Lung (tissue), 12 donors: ENCODE measurements around the gene CASKIN2. TPM values are rescaled to one million over a fixed set of nuclear protein-coding genes. Genes with fewer than 3 reads are reported as not detected.

Experiments
- ATAC-seq: fragments of 200-7000 bp; cut with Tn5 transposase; one replicate; pipeline ENCODE4 v1.9.1; 2020; ENCODE audit warnings: moderate number of reproducible peaks; ENCODE audit not compliant: insufficient read depth, low FRiP score
- DNase-seq, 3 donors: peaks; one replicate each; pipeline ENCODE4 v3.0.0-alpha.2; 2013 to 2017
- H3K27ac ChIP-seq, 2 donors: one replicate each; pipeline ENCODE4 v1.5.1; 2013; ENCODE audit warnings: mild to moderate bottlenecking in 2 of 2, moderate library complexity in 2 of 2, control low read depth in 1 of 2, inconsistent platforms in 1 of 2, low read depth in 1 of 2, low read length in 1 of 2
- H3K27me3 ChIP-seq, 3 donors: one replicate each; pipeline ENCODE4 v1.5.1; 2013; ENCODE audit warnings: low read length in 2 of 3; ENCODE audit not compliant: control insufficient read depth in 3 of 3, insufficient read depth in 3 of 3
- H3K36me3 ChIP-seq, 4 donors: one replicate each; pipeline ENCODE4 v1.5.1; 2013; ENCODE audit warnings: low read length in 4 of 4, mild to moderate bottlenecking in 1 of 4, moderate library complexity in 1 of 4; ENCODE audit not compliant: control insufficient read depth in 4 of 4, insufficient read depth in 4 of 4
- H3K4me1 ChIP-seq, 5 donors: one replicate each; pipeline ENCODE4 v1.5.1; 2013; ENCODE audit warnings: low read length in 5 of 5, mild to moderate bottlenecking in 2 of 5, moderate library complexity in 1 of 5; ENCODE audit not compliant: control insufficient read depth in 5 of 5, insufficient read depth in 5 of 5
- H3K4me3 ChIP-seq: one replicate; pipeline ENCODE4 v1.5.1; 2013; ENCODE audit warnings: mild to moderate bottlenecking, control low read depth, moderate library complexity
- H3K9ac ChIP-seq, 2 donors: one replicate each; pipeline ENCODE4 v1.5.1; 2013; ENCODE audit warnings: low read length in 2 of 2, control low read depth in 1 of 2; ENCODE audit not compliant: insufficient read depth in 1 of 2
- H3K9me3 ChIP-seq, 4 donors: one replicate each; pipeline ENCODE4 v1.5.1; 2013; ENCODE audit warnings: low read length in 3 of 4, mild to moderate bottlenecking in 1 of 4, moderate library complexity in 1 of 4; ENCODE audit not compliant: control insufficient read depth in 4 of 4, insufficient read depth in 3 of 4
- CTCF ChIP-seq: IDR thresholded peaks from 2 replicates; pipeline ENCODE4 v1.5.1; 2012; ENCODE audit warnings: mild to moderate bottlenecking; ENCODE audit errors: control extremely low read depth, extremely low read depth
- WGBS, 2 donors: extraction: QIAGEN DNeasy Blood & Tissue Kit; methylation state at CpG; one replicate each; pipeline ENCODE4 v1.1.7; 2013; 5-methylcytosine and 5-hydroxymethylcytosine counted together
- polyA plus RNA-seq, 2 donors: library from polyadenylated mRNA; stranded (reverse); fragments of 200-250 nt; gene quantifications; one replicate each; pipeline ENCODE4 v1.2.1, GENCODE V29; 2013
- total RNA-seq, 2 donors: library from RNA; depleted of rRNA in 1 of 2; stranded (reverse); fragments of >200 nt in 1 of 2; gene quantifications; one replicate each; pipeline ENCODE4 v1.2.1, GENCODE V29; 2014 to 2021
- donor health status: control.
- donor health status: control.
- donor health status: Bipolar disorder and iron deficiency.
- donor health status: healthy.
- donor health status: DM: yes; HTN: yes; CAD: no.

The CASKIN2 gene
- total and polyA plus RNA-seq, 4 donors, result 22.3 to 81.5 (median 35.1) TPM

DNA sequence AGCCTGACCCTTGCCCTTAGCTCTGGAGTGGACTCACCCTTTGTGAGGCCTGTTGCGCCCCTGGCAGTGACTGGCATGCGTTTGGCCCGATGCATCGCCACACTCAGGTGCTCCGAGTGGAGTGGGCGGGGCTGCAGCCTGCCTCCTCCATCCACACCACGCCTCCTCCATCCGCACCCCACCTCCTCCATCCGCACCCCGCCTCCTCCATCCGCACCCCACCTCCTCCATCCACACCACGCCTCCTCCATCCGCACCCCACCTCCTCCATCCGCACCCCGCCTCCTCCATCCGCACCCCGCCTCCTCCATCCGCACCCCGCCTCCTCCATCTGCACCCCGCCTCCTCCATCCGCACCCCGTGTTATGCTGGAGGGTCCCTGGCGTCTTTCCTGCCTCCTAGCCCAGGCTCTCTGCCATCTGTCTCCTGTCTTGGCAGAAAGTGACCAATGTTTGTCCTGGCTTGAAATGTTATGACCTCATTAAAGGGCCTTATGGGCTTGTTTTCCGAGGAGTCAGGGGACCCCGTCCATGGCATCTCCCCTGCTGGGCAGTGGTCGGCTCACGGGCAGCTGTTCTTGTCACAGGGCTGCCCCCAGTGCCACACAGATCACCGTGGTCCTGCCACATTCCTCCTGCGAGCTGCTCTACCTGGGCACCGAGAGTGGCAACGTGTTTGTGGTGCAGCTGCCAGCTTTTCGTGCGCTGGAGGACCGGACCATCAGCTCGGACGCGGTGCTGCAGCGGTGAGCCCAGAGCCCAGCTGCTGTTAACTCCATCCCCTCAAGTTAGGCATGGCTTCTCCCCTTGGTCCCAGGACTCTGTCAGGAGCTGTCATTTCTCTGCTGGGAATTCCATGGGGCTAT, 43.6 kb upstream of the CASKIN2 start:
- Histone ChIP-seq H3K9ac (no peak overlapping the region), H3K4me1 (peaks cover 0 to 19% (median 4%) of the 10 kb centered on the region in 5 donors), H3K27ac (no peak overlapping the region), H3K4me3 (no peak overlapping the region), H3K27me3 (no peaks in the 10 kb centered on the region), H3K36me3 (peaks cover 0 to 24% (median 0%) of the 10 kb centered on the region in 4 donors), H3K9me3 (no peaks in the 10 kb centered on the region)
- TF ChIP-seq CTCF, result no peak
- no peak for DNase-seq
- 82 to 91% methylated on average over 34 to 37 of the region's 38 CpGs for WGBS, 2 donors
- ATAC-seq, result no peak

DNA sequence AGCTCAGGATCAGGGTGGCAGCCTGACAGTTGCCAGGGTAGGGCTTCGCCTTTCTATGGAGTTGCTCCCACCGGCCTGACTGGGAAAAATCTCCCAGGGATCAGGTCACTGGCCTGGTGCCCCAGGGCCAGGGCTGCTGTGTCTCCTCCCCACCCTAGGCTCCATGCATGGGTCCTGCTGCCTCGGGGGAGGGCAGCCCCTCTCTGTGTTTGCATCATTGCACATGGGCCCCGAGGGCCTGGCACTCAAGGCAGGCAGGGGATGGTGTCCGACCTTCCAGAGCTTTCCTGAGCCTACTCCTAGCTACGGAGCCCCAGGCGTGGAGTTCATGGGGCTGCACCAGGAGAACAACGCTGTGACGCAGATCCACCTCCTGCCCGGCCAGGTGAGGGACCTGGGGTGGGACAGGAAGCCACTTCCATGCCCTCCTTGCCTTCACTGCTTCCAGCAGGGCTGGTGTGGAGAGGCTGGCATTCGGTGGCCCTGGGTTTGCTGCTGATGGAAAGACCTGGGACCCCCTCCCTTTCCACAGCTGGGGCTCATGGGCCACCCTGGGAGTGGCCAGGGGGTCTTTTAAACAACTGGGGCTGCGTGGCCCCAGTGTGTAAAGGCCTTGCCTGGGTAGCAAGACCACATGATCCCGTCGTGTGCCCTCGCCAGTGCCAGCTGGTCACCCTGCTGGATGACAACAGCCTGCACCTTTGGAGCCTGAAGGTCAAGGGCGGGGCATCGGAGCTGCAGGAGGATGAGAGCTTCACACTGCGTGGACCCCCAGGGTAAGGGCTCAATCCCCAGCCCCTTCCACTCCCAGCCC, 42.7 kb upstream of the CASKIN2 start:
- H3K4me1 ChIP-seq, result peaks cover 0 to 19% (median 4%) of the 10 kb centered on the region in 5 donors
- H3K27me3 ChIP-seq, result no peaks in the 10 kb centered on the region
- H3K4me3 ChIP-seq, result no peak overlapping the region
- no peak for DNase-seq
- 84 to 85% methylated on average over 18 of the region's 18 CpGs for WGBS, 2 donors
- H3K27ac ChIP-seq, result peak overlapping the region in 1 of 2 donors; percentile 30
- H3K36me3 ChIP-seq, result peaks cover 0 to 16% (median 0%) of the 10 kb centered on the region in 4 donors
- no peak overlapping the region for H3K9ac ChIP-seq
- no peak for ATAC-seq
- no peak for TF ChIP-seq CTCF
- H3K9me3 ChIP-seq, result no peaks in the 10 kb centered on the region

GRCh38 chr17:75557075-75557851, 41.9 kb upstream of the CASKIN2 start:
- peak; percentile 55 to 84 (median 82) for DNase-seq
- TF ChIP-seq CTCF, result no peak
- Histone ChIP-seq H3K27ac (peak overlapping the region in 1 of 2 donors; percentile 43), H3K9me3 (no peaks in the 10 kb centered on the region), H3K4me1 (peaks cover 0 to 23% (median 4%) of the 10 kb centered on the region in 5 donors), H3K36me3 (peaks cover 0 to 12% (median 0%) of the 10 kb centered on the region in 4 donors), H3K27me3 (no peaks in the 10 kb centered on the region), H3K4me3 (no peak overlapping the region), H3K9ac (no peak overlapping the region)
- ATAC-seq, result peak; percentile 34
- 54 to 79% methylated on average over 15 of the region's 15 CpGs for WGBS, 2 donors
